CD4-positive, CD25-positive, alpha-beta regulatory T cell (primary cell): ENCODE measurements around the gene OGDH. TPM values are rescaled to one million over a fixed set of nuclear protein-coding genes. Genes with fewer than 3 reads are reported as not detected.

Experiments
- ATAC-seq, 2 donors: fragments of 150-1000 bp; cut with Tn5 transposase; one replicate each; pipeline ENCODE4 v1.10.0; 2021; ENCODE audit warnings: low read depth in 2 of 2, moderate number of reproducible peaks in 2 of 2, moderate library complexity in 1 of 2
- DNase-seq, 3 donors: peaks; one replicate each; pipeline versions ENCODE4 v3.0.0 to v3.0.0-alpha.2; 2012 to 2022; ENCODE audit warnings: mixed read lengths in 1 of 3
- H3K27ac ChIP-seq: one replicate; pipeline ENCODE4 v1.7.0; 2013; ENCODE audit warnings: mild to moderate bottlenecking, low read length; ENCODE audit not compliant: insufficient read depth, poor library complexity, severe bottlenecking
- H3K27me3 ChIP-seq: one replicate; pipeline ENCODE4 v1.7.0; 2013; ENCODE audit warnings: low read length; ENCODE audit not compliant: control insufficient read depth, insufficient read depth
- H3K36me3 ChIP-seq: one replicate; pipeline ENCODE4 v1.7.0; 2013; ENCODE audit warnings: mild to moderate bottlenecking, low read length, moderate library complexity; ENCODE audit not compliant: control insufficient read depth, insufficient read depth
- H3K4me1 ChIP-seq: 2 replicates; pipeline ENCODE4 v1.7.0; 2013; ENCODE audit warnings: mild to moderate bottlenecking, low read length; ENCODE audit not compliant: insufficient read depth, control insufficient read depth, poor library complexity, severe bottlenecking
- H3K4me3 ChIP-seq: one replicate; pipeline ENCODE4 v1.7.0; 2013; ENCODE audit warnings: low read depth, mild to moderate bottlenecking, low read length, moderate library complexity
- H3K9me3 ChIP-seq, 2 experiments: 1 replicate in 1 of 2; 2 replicates in 1 of 2; pipeline ENCODE4 v1.7.0; 2013; ENCODE audit warnings: low read length in 2 of 2, mild to moderate bottlenecking in 1 of 2, moderate library complexity in 1 of 2; ENCODE audit not compliant: control insufficient read depth in 2 of 2
- H3K27ac Mint-ChIP-seq, 3 donors: one replicate each; pipeline ENCODE4 v1.8.0; 2020 to 2022; ENCODE audit warnings: mild to moderate bottlenecking in 3 of 3, mixed read lengths in 3 of 3, moderate library complexity in 2 of 3
- H3K27me3 Mint-ChIP-seq: one replicate; pipeline ENCODE4 v1.8.0; 2022; ENCODE audit warnings: mild to moderate bottlenecking, mixed read lengths
- H3K36me3 Mint-ChIP-seq: one replicate; pipeline ENCODE4 v1.8.0; 2020; ENCODE audit warnings: mixed read lengths
- H3K4me1 Mint-ChIP-seq, 4 donors: one replicate each; pipeline ENCODE4 v1.8.0; 2020 to 2022; ENCODE audit warnings: mixed read lengths in 4 of 4, mild to moderate bottlenecking in 1 of 4
- H3K4me3 Mint-ChIP-seq, 4 donors: one replicate each; pipeline ENCODE4 v1.8.0; 2020 to 2022; ENCODE audit warnings: mild to moderate bottlenecking in 4 of 4, mixed read lengths in 4 of 4, moderate library complexity in 3 of 4
- H3K9me3 Mint-ChIP-seq, 7 donors: one replicate each; pipeline ENCODE4 v1.8.0; 2020 to 2022; ENCODE audit warnings: mixed read lengths in 7 of 7, mild to moderate bottlenecking in 3 of 7, moderate library complexity in 2 of 7
- polyA plus RNA-seq, 4 donors: library from polyadenylated mRNA; unstranded; fragments of 300-500 nt; fragmentation: Illumina TruSeq; gene quantifications; one replicate each; pipeline ENCODE4 v1.2.3, GENCODE V29; 2021
- total RNA-seq: library from RNA; stranded (reverse); gene quantifications from one replicate; pipeline ENCODE4 v1.2.3, GENCODE V29; 2022

The OGDH gene
- total and polyA plus RNA-seq, 5 donors from 2014 or later: 56.4 to 157 (median 88.0) TPM

DNA sequence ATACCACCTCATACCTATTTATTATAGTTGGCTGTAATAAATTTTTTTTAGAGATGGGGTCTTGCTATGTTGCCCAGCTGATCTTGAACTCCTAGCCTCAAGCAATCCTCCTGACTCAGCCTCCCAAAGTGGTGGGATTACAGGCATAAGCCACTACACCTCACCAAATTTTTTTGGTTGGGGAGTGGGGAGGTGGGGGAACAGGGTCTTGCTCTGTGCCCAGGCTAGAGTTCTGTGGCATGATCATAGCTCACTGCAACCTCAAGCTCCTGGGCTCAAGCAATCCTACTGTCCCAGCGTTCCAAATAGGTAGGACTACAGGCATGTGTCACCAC, 3.9 kb upstream of the OGDH start:
- Histone ChIP-seq H3K27me3 (peaks cover 2% of the 10 kb centered on the region), H3K9me3 (no peaks in the 10 kb centered on the region), H3K4me1 (peaks cover 15% of the 10 kb centered on the region), H3K36me3 (no peaks in the 10 kb centered on the region), H3K27ac (no peak overlapping the region), H3K4me3 (no peak overlapping the region)
- no peak overlapping the region for H3K27ac Mint-ChIP-seq
- H3K4me3 Mint-ChIP-seq: peak overlapping the region in 1 of 4 donors; percentile 70
- peaks cover 14% of the 10 kb centered on the region for H3K27me3 Mint-ChIP-seq
- no peaks in the 10 kb centered on the region for H3K9me3 Mint-ChIP-seq
- ATAC-seq (no peak), DNase-seq (no peak)
- H3K4me1 Mint-ChIP-seq: peaks cover 10 to 20% (median 19%) of the 10 kb centered on the region in 4 donors
- no peaks in the 10 kb centered on the region for H3K36me3 Mint-ChIP-seq

DNA sequence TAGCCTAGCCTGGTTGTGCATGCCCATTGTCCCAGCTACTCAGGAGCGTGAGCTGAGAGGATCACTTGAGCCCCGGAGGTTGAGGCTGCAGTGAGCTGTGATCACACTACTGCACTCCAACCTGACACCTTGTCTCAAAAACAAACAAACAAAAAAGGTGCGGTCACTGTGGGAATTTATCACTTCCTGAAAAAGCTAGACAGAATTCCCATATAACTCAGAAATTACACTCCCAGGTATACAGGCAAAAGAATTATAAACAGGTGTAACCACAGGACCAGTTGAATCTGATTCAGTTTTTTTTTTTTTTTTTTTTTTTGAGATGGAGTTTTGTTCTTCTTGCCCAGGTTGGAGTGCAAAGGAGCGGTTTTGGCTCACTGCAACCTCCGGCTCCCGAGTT, 3.2 kb upstream of the OGDH start:
- H3K4me3 Mint-ChIP-seq: no peak overlapping the region
- Histone ChIP-seq H3K4me3 (no peak overlapping the region), H3K9me3 (no peaks in the 10 kb centered on the region), H3K4me1 (peaks cover 22% of the 10 kb centered on the region), H3K36me3 (no peaks in the 10 kb centered on the region), H3K27me3 (peaks cover 2% of the 10 kb centered on the region), H3K27ac (no peak overlapping the region)
- peaks cover 14% of the 10 kb centered on the region for H3K27me3 Mint-ChIP-seq
- no peaks in the 10 kb centered on the region for H3K36me3 Mint-ChIP-seq
- no peak overlapping the region for H3K27ac Mint-ChIP-seq
- H3K4me1 Mint-ChIP-seq: peaks cover 12 to 26% (median 20%) of the 10 kb centered on the region in 4 donors
- ATAC-seq (no peak), DNase-seq (no peak)
- no peaks in the 10 kb centered on the region for H3K9me3 Mint-ChIP-seq

GRCh38 chr7:44604941-44605340, 1.5 kb upstream of the OGDH start:
- H3K27ac Mint-ChIP-seq: no peak overlapping the region
- no peaks in the 10 kb centered on the region for H3K9me3 Mint-ChIP-seq
- H3K27ac ChIP-seq: no peak overlapping the region
- H3K4me1 Mint-ChIP-seq: peaks cover 14 to 42% (median 27%) of the 10 kb centered on the region in 4 donors
- no peak for ATAC-seq
- no peaks in the 10 kb centered on the region for H3K9me3 ChIP-seq
- no peaks in the 10 kb centered on the region for H3K36me3 ChIP-seq
- H3K27me3 ChIP-seq: peaks cover 2% of the 10 kb centered on the region
- H3K4me3 Mint-ChIP-seq: peak overlapping the region in 2 of 4 donors; percentile 36 to 95
- H3K27me3 Mint-ChIP-seq: peaks cover 12% of the 10 kb centered on the region
- peaks cover 30% of the 10 kb centered on the region for H3K4me1 ChIP-seq
- DNase-seq: no peak
- H3K36me3 Mint-ChIP-seq: peaks cover 2% of the 10 kb centered on the region
- no peak overlapping the region for H3K4me3 ChIP-seq

DNA sequence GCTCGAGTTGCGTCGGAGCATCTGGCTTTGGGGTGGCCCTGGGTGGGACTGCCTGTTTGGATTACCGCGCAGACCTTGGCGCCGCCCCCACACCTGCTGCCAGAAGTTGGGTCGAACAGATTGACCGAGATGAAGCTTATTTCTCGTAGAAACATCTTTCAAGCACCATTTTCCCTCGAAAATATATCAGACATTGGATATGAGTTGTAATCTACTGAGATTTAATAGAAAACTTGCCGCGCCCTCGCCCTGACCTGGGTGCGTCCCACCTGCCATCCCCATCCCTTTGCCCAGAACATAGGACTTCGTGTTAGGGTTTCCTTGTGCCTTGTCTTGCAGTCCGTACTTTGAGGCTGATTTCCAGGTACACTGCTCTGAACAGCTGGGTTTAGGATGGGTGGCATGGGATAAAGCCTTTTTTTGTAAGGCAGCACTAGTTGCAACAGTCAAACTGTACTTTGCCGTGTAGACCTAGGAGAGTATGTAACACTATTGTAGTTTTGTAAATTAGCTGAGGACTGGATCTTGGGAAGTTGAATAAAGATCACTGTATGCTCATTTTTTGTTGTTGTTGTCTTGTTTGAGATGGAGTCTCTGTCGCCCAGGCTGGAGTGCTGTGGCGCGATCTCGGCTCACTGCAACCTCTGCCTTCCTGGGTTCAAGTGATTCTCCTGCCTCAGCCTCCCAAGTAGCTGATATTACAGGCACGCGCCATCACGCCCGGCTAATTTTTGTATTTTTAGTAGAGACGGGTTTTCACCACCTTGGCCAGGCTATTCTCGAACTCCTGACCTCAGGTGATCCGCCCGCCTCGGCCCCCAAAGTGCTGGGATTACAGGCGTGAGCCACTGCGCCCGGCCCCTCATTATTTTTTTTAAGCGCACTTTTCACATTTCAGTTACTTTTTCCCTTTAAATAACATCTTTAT, 978 bp downstream of the OGDH start:
- H3K36me3 Mint-ChIP-seq: peaks cover 7% of the 10 kb centered on the region
- Histone ChIP-seq H3K36me3 (no peaks in the 10 kb centered on the region), H3K4me1 (peaks cover 30% of the 10 kb centered on the region), H3K9me3 (no peaks in the 10 kb centered on the region), H3K27me3 (no peaks in the 10 kb centered on the region), H3K4me3 (peak overlapping the region; percentile 85), H3K27ac (peak overlapping the region; percentile 98)
- peaks cover 21 to 55% (median 35%) of the 10 kb centered on the region in 4 donors for H3K4me1 Mint-ChIP-seq
- peak overlapping the region; percentile 95 to 100 (median 99) for H3K27ac Mint-ChIP-seq
- DNase-seq (no peak), ATAC-seq (no peak)
- peaks cover 8% of the 10 kb centered on the region for H3K27me3 Mint-ChIP-seq
- peak overlapping the region; percentile 95 to 100 (median 98) for H3K4me3 Mint-ChIP-seq
- no peaks in the 10 kb centered on the region for H3K9me3 Mint-ChIP-seq

- H3K36me3 Mint-ChIP-seq: peaks cover 7% of the 10 kb centered on the region
- peak overlapping the region; percentile 33 to 88 (median 70) for H3K4me3 Mint-ChIP-seq
- ATAC-seq: no peak
- no peak for DNase-seq
- H3K27me3 Mint-ChIP-seq: peaks cover 8% of the 10 kb centered on the region
- Histone ChIP-seq H3K27me3 (no peaks in the 10 kb centered on the region), H3K4me1 (peaks cover 33% of the 10 kb centered on the region), H3K9me3 (no peaks in the 10 kb centered on the region), H3K36me3 (no peaks in the 10 kb centered on the region), H3K27ac (peak overlapping the region; percentile 51), H3K4me3 (peak overlapping the region; percentile 28)
- no peaks in the 10 kb centered on the region for H3K9me3 Mint-ChIP-seq
- H3K4me1 Mint-ChIP-seq: peaks cover 22 to 64% (median 37%) of the 10 kb centered on the region in 4 donors
- H3K27ac Mint-ChIP-seq: peak overlapping the region in 2 of 3 donors; percentile 72 to 78
Observed at GRCh38 chr7:44608916-44609648, 2.7 kb downstream of the OGDH start.

DNA sequence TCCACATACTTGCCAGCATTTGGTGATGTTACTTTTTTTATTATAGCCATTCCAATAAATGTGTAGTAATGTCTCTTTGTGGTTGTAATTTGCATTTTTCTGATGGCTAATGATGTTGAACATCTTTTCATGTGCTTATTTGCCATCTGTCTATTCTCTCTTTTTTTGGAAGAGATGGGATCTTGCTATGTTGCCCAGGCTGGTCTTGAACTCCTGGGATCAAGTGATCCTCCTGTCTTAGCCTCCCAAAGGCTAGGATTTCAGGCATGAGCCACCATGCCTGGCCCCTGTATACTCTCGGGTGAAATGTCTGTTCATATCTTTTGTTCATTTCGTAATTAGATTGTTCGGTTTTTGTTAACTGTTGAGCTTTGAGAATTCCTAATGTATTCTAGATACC, 3.4 kb downstream of the OGDH start:
- Mint-ChIP-seq H3K36me3 (peaks cover 12% of the 10 kb centered on the region), H3K27me3 (peaks cover 8% of the 10 kb centered on the region), H3K4me3 (peak overlapping the region; percentile 29 to 74 (median 60)), H3K27ac (peak overlapping the region in 2 of 3 donors; percentile 78 to 83), H3K4me1 (peaks cover 27 to 71% (median 43%) of the 10 kb centered on the region in 4 donors), H3K9me3 (no peaks in the 10 kb centered on the region)
- H3K9me3 ChIP-seq: no peaks in the 10 kb centered on the region
- no peaks in the 10 kb centered on the region for H3K36me3 ChIP-seq
- H3K4me3 ChIP-seq: peak overlapping the region; percentile 28
- DNase-seq (no peak), ATAC-seq (no peak)
- no peaks in the 10 kb centered on the region for H3K27me3 ChIP-seq
- peaks cover 41% of the 10 kb centered on the region for H3K4me1 ChIP-seq
- no peak overlapping the region for H3K27ac ChIP-seq

- H3K27me3 ChIP-seq: no peaks in the 10 kb centered on the region
- H3K27me3 Mint-ChIP-seq: no peaks in the 10 kb centered on the region
- peak overlapping the region; percentile 68 for H3K27ac ChIP-seq
- peaks cover 25% of the 10 kb centered on the region for H3K36me3 Mint-ChIP-seq
- H3K9me3 ChIP-seq: no peaks in the 10 kb centered on the region
- peak overlapping the region; percentile 42 for H3K4me3 ChIP-seq
- H3K4me1 ChIP-seq: peaks cover 53% of the 10 kb centered on the region
- no peaks in the 10 kb centered on the region for H3K9me3 Mint-ChIP-seq
- H3K36me3 ChIP-seq: no peaks in the 10 kb centered on the region
- peak overlapping the region; percentile 53 to 84 (median 82) for H3K4me3 Mint-ChIP-seq
- ATAC-seq (peak; percentile 61 to 62), DNase-seq (peak in 2 of 3 donors; percentile 33 to 73)
- peaks cover 49 to 75% (median 62%) of the 10 kb centered on the region in 4 donors for H3K4me1 Mint-ChIP-seq
- H3K27ac Mint-ChIP-seq: peak overlapping the region; percentile 85 to 88 (median 85)
Observed at GRCh38 chr7:44615149-44615611, 8.8 kb downstream of the OGDH start.
